HUDEP-2 (cell line): Measurements from ENCODE around the gene A1BG.

Experiments
- DNase-seq, 76 experiments: peaks; one replicate each; lab custom pipeline; 2025; ENCODE audit not compliant: unreplicated experiment in 76 of 76; lab: John Stamatoyannopoulos, UW

Gene A1BG

DNA sequence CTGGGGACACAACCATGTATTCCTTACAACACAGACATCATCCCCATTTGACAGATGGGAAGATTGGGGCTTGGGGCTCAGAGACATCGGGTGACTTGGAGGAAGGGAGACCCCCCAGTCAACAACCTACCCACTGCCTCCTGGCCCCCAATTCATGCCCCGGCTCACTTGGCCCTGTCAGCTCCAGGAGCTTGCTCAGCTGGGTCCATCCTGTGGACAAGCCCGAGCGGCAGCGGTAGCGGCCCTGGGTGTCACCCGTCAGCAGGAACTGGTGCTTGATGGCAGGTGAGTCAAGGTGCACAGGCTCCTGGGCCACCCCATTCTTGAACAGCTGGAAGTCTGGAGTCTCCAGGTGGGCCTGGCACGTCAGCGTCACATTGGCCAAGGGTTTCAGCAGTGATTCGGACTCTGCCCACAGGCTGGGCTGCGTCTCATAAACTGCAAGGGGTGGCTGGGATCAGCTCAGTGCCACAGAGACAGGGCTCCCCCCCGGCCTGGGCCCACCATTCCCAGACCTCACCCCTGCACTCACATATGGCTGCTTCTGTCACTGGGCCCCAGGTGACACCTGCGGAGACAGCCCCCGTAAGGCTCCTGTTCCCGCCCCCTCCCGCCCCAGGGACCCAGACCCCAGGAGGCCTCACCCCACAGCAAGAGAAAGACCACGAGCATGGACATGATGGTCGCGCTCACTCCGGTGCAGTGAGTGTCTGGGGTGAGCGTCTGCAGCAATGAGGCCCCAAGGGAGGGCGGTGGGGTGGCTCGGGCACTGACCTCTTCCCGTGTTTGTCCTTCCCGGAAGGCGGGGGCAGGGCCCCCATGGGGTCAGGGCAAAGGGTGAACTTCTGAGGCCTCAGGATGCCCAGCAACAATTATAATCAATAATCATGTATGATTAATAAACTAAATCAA, at the start of gene A1BG:
A1BG (minus strand) TSS at position 733 of the 912 bp plus-strand sequence; CDS start at position 678, 55 bp downstream.
- DNase-seq, result no peak

DNA sequence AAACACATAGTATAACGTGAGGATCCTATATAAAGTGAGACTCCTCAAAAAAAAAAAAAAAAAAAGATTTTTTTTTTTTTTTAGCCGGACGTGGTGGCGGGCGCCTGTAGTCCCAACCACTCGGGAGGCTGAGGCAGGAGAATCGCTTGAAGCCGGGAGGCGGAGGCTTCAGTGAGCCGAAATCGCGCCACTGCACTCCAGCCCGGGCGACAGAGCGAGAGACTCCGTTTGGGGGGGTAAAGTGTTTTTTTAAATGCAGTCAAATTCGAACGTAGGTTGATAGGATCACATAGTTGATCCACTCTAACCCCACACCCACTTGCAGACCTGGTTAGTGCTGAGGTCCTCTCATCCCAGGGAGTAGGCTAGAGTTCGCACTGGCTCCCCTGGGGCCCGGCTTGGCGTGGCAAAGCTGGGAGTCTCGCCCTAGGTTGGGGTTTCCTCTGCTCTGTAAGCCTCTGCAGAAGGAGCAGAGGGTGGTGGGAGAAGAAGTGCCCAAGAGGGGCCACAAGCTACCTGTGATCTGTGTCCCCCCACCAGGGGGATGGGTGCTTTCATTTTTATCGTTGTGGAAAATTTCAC, 48.6 kb upstream of the A1BG start:
- DNase-seq, result peak in 4 of 76 experiments; percentile 24 to 38 (median 30)

GRCh38 chr19:58400916-58401839, 47.9 kb upstream of the A1BG start:
- DNase-seq, result peak; percentile 93 to 100 (median 100)

GRCh38 chr19:58400316-58400915, 47.1 kb upstream of the A1BG start:
- DNase-seq, result peak in 19 of 76 experiments; percentile 13 to 58 (median 37)

- no peak for DNase-seq
Measured at GRCh38 chr19:58399903-58400302, 46.6 kb upstream of the A1BG start.

DNA sequence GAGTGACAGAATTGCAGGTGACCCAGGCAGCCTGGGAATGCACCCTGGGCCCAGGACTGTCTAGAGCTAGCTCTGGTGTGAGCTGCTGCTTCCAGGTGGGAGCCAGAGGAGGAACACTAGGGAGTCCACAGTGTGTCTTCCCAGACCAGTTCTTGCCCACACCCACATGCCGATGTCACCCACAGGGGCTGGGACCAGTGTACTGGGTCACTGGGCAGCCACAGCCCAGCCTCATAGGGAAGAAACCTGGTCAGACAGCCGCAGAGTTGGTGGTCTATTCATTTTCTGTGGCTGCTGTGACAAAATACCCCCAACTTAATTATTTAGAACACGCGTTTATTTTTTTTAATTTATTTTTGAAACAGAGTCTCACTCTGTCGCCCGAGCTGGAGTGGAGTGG, 45.3 kb upstream of the A1BG start:
- DNase-seq, result no peak

DNA sequence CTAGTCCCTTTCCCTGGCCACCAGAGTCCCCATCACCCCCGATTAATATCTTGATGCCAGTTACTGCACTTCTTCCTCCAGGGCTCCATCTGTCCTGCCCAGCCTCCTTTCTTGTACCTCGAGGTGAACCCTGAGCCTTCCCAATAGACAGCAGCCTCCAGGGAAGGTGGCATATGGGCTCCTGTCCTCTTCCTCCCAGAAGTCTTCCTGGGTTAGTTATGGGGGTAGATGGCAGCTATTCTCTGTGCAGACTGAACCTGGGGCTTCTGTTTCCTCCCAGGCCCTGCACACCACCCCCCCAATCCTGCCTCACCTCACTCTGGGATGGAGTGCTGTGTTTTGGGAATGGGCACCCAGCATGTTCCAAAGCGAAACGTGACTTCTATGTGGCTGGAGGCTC, 44.8 kb upstream of the A1BG start:
- no peak for DNase-seq

DNA sequence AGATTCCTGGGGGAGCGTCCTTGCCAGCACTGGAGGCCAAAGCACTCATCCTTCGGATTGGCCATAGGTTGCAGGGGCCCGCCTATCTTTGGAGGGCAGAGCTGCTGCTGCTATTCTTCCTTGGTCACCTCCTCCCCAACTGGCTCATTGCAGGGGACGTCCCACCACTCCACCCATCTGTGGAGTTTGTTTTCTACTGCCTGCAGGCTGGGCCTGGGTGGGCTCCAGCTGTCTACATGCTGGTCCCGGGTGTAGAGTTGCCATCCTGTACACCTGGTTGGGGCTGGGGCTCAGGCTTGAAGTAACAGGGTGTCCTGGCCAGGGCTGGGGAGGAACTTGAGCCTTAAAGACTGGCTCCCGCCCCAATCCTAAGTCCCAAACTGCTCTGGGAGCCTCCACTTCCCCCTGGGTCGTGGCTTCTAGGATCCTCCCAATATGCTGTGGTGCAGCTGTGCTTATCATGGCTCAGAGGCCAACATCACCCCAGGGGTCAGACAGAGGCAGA, 44.3 kb upstream of the A1BG start:
- DNase-seq, result no peak

GRCh38 chr19:58396691-58397532, 43.6 kb upstream of the A1BG start:
- DNase-seq, result no peak

DNA sequence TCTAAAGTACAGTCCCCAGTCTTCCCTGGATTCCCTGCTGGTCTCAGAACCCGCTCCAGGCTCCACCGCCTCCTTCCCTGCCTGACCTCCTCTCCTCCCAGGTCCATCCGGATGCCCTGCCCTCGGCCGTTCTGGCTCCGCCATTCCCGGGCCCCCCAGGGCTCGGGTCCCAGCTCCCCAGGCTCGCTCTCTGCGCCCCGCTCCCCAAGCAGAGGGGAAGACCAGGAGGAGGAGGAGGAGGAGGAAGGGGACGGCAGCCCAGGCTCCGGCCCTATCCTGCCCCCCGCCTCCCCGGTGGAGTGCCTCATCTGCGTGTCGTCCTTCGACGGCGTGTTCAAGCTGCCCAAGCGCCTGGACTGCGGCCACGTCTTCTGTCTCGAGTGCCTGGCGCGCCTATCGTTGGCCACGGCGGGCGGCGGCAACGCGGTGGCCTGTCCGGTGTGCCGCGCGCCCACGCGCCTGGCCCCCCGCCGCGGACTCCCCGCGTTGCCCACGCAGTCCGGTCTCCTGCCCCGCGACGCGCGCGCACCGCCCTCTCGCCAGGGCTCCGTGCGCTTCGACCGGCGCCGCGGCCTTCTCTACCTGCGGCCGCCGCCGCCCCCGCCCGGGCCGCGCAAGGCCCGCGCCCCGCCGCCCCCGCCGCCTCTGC, 42.8 kb upstream of the A1BG start:
- DNase-seq, result peak in 3 of 76 experiments; percentile 11 to 45 (median 43)

DNA sequence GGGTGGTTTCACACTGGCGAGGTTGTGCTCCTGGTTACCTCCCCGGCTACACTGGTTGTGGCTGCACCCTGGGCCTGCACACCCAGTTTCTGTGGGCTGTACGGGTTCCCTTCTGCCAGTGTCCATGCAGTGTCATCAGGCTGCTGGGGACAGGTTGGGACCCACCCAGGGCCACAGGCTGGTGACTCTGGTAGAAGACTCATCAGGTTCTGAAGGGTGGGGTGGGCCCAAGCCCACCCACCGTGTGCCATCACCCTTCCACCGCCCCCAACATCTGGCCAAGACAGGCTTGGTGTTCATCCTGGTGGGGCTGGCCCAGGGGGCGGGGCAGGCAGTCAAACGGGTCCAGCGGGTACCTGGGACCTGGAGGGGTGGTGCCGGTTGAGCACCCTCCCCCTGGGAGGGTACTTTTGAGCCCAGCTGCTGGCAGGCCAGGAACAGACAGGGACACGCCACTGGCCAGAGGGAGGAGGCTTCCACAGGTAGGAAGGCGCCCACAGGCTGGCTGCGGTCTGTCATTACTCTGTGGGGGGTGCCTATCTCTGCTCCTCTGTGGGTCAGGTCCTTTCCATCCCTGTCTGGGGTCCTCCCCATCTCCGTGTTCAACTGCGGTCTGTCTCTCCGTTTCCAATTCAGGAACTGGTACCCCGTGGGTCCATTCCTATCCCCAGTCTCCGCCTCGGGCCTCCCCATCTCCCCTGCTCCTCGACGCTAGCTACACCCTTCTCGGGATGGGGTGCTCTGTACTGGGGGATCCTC, 42.1 kb upstream of the A1BG start, which contains the start of gene RNF225:
RNF225 (plus strand) TSS at position 437 of the 759 bp plus-strand sequence. CDS start 434 bp downstream, outside the sequence.
- peak in 16 of 76 experiments; percentile 27 to 46 (median 40) for DNase-seq

DNA sequence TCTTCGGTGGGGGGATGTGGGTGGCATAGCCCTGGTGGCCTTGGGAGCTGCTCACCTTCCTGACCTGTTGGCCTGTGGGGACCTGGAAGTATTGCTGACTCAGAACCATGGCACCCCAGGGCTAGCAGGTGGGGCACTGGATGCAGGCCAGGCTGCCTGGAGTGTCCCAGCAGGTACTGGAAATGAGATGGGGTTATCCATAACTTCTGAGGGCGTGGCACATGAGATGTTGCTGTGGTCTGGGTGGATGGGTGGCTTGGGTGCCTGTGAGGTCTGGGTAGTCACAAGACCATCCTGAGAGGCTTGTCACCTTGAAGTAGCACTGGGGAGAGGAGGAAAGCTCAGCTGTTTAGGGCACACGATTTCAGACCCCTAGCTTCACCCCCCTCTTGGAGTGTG, 41.5 kb upstream of the A1BG start:
- DNase-seq, result no peak

DNA sequence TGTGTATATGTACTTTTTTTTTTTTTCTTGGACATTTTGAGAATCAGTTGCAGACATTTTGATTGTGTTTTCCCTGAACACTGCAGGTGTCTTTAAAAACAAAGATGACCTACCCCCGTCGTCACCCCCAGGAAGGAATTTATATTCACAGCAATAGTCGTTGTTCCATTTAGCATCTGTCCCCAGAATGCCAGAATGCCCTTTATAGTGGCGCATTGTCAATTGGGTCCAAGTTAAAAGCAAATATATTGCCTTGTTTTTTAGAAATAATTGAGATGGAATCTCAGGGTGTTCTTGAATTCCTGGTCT, 40.4 kb upstream of the A1BG start:
- DNase-seq, result no peak

- DNase-seq, result no peak
Measured at GRCh38 chr19:58392945-58393724, 39.8 kb upstream of the A1BG start.

- no peak for DNase-seq
Measured at GRCh38 chr19:58388175-58388526, 34.9 kb upstream of the A1BG start.

DNA sequence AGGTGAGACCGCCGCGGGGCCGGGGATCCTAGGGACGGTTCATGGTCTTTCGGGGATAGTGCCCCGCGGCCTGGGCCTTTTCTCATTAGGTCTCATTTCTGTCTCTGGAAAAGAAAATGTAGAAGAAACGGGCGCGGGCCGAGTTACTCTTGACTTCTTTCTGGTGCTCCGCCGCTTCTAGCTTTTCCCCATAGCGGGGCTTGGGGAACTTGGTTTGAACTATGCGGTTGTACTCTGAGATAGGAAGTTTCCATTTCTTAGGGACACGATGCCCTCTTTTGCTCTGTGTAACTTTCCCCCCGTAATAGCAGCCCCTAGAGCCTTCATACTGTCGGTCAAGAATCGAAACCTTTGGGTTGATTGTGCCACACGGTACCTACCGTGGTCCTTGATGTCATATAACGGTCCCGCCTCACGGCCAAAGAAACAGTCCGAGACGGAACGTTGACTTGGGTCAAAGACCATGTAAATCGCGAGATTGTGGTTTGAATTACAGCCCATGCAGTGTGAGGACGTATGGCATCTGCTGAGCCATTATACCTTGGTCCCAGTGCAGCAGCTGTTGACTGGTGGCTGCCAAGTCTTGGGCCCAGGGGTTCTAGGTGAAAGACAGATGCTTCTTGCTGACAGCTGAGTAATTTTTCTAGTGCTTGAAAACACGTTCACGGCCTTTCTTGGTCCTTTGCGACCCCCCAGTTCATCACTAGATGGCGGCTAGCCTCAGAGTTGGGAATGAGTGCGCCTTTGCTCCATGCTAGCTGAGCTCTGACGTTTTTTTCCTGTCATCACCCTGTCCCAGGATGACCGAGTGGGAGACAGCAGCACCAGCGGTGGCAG, 34.3 kb upstream of the A1BG start:
- DNase-seq, result peak in 2 of 76 experiments; percentile 17 to 31
